Activated CD4-positive, alpha-beta T cell treated with anti-CD3 and anti-CD28 coated beads for 36 hours (primary cell): ENCODE data around the gene LPP. TPM values are rescaled to one million over a fixed set of nuclear protein-coding genes. Genes with fewer than 3 reads are reported as not detected.
A peak's percentile ranks its signal among the peaks of the same experiment; 100 is the strongest.

ENCODE experiments used
- ATAC-seq: fragments of 200-7000 bp; cut with Tn5 transposase; one replicate; pipeline ENCODE4 v1.10.0; 2021; ENCODE audit warnings: mild to moderate bottlenecking, moderate library complexity
- CTCF ChIA-PET: fragments of 350-600 bp; sonication (Branson Sonifier 250); formaldehyde crosslinking; loops from one replicate; lab custom pipeline; 2021; ENCODE audit warnings: antibody characterized with exemption; lab: Charles Lee
- POLR2A ChIA-PET: fragments of 350-600 bp; sonication (Branson Sonifier 250); formaldehyde crosslinking; loops from one replicate; lab custom pipeline; 2021; ENCODE audit warnings: antibody characterized with exemption, inconsistent platforms; lab: Charles Lee
- DNase-seq: peaks from one replicate; pipeline ENCODE4 v3.0.0-alpha.2; 2020
- H3K27ac Mint-ChIP-seq: one replicate; pipeline ENCODE4 v1.8.0; 2021; ENCODE audit warnings: mixed read lengths
- H3K27me3 Mint-ChIP-seq: one replicate; pipeline ENCODE4 v1.8.0; 2021; ENCODE audit warnings: mixed read lengths
- H3K36me3 Mint-ChIP-seq: one replicate; pipeline ENCODE4 v1.8.0; 2021; ENCODE audit warnings: low read depth, mixed read lengths
- H3K4me1 Mint-ChIP-seq: one replicate; pipeline ENCODE4 v1.8.0; 2021; ENCODE audit warnings: mixed read lengths
- H3K4me3 Mint-ChIP-seq: one replicate; pipeline ENCODE4 v1.8.0; 2021; ENCODE audit warnings: mild to moderate bottlenecking, moderate library complexity, mixed read lengths
- H3K9me3 Mint-ChIP-seq: one replicate; pipeline ENCODE4 v1.8.0; 2021; ENCODE audit warnings: low read depth, mixed read lengths
- intact Hi-C, 2 experiments: fragments of 100-400 bp; cut with DNase I in 1 of 2; cut with micrococcal nuclease in 1 of 2; formaldehyde crosslinking; loops; one replicate each; pipeline versions ENCODE4 v1.14.2 to v1.15.1; 2022 to 2024; cut with DNase I, micrococcal nuclease
- total RNA-seq, 2 experiments: library from RNA; stranded (reverse); gene quantifications; one replicate each; pipeline ENCODE4 v1.2.3, GENCODE V29; 2021

The LPP gene
- total RNA-seq, 2 experiments from 2014 or later, result 34.7 to 40.6 TPM

GRCh38 chr3:188353426-188353825 is 199.5 kb downstream of the LPP start:
- Mint-ChIP-seq H3K27me3 (no peaks in the 10 kb centered on the region), H3K36me3 (peaks cover 2% of the 10 kb centered on the region), H3K4me1 (peaks cover 19% of the 10 kb centered on the region), H3K9me3 (no peaks in the 10 kb centered on the region), H3K4me3 (no peak overlapping the region), H3K27ac (no peak overlapping the region)
- CTCF ChIA-PET, result interaction anchor here (0.8 to 1.4 kb wide), 2 partner anchors 10 to 98 kb away, joined by 3 to 4 read pairs; no protein-coding TSS in a partner anchor
- intact Hi-C loops, result no loop called here
- DNase-seq (no peak), ATAC-seq (no peak)
- POLR2A ChIA-PET, result no interaction called here

GRCh38 chr3:188358787-188359493 is 205.0 kb downstream of the LPP start:
- peak; percentile 36 for DNase-seq
- Mint-ChIP-seq H3K36me3 (peaks cover 2% of the 10 kb centered on the region), H3K9me3 (no peaks in the 10 kb centered on the region), H3K4me3 (peak overlapping the region; percentile 36), H3K27ac (peak overlapping the region; percentile 38), H3K27me3 (no peaks in the 10 kb centered on the region), H3K4me1 (peaks cover 53% of the 10 kb centered on the region)
- POLR2A ChIA-PET, result interaction anchor here (1.2 kb wide), 1 partner anchor 20 kb away, joined by 3 read pairs; no protein-coding TSS in a partner anchor
- CTCF ChIA-PET, result interaction anchor here (0.7 to 1.2 kb wide), 2 partner anchors 10 to 35 kb away, joined by 3 read pairs; no protein-coding TSS in a partner anchor
- intact Hi-C loops, result no loop called here
- ATAC-seq, result peak; percentile 88

GRCh38 chr3:188360364-188360881 is 206.5 kb downstream of the LPP start:
- H3K27me3 Mint-ChIP-seq, result no peaks in the 10 kb centered on the region
- H3K9me3 Mint-ChIP-seq, result no peaks in the 10 kb centered on the region
- DNase-seq (no peak), ATAC-seq (no peak)
- peaks cover 2% of the 10 kb centered on the region for H3K36me3 Mint-ChIP-seq
- peaks cover 43% of the 10 kb centered on the region for H3K4me1 Mint-ChIP-seq
- no peak overlapping the region for H3K4me3 Mint-ChIP-seq
- CTCF ChIA-PET, result no interaction called here
- POLR2A ChIA-PET, result no interaction called here
- intact Hi-C loops, result no loop called here
- H3K27ac Mint-ChIP-seq, result peak overlapping the region; percentile 9

GRCh38 chr3:188361888-188362287 is 207.9 kb downstream of the LPP start:
- intact Hi-C loops, result no loop called here
- ChIA-PET POLR2A (no interaction called here), CTCF (no interaction called here)
- ATAC-seq, result no peak
- Mint-ChIP-seq H3K9me3 (no peaks in the 10 kb centered on the region), H3K27ac (no peak overlapping the region), H3K4me1 (peaks cover 43% of the 10 kb centered on the region), H3K27me3 (no peaks in the 10 kb centered on the region), H3K4me3 (no peak overlapping the region), H3K36me3 (peaks cover 2% of the 10 kb centered on the region)
- DNase-seq, result no peak

- Mint-ChIP-seq H3K27me3 (no peaks in the 10 kb centered on the region), H3K27ac (no peak overlapping the region), H3K9me3 (no peaks in the 10 kb centered on the region), H3K4me3 (no peak overlapping the region), H3K36me3 (peaks cover under 1% of the 10 kb centered on the region), H3K4me1 (peaks cover 43% of the 10 kb centered on the region)
- ChIA-PET CTCF (no interaction called here), POLR2A (no interaction called here)
- intact Hi-C loops, result no loop called here
- DNase-seq (no peak), ATAC-seq (peak; percentile 24)
Observed at GRCh38 chr3:188362405-188362831, 208.5 kb downstream of the LPP start.

- Mint-ChIP-seq H3K36me3 (no peaks in the 10 kb centered on the region), H3K27me3 (no peaks in the 10 kb centered on the region), H3K9me3 (no peaks in the 10 kb centered on the region), H3K4me1 (peaks cover 26% of the 10 kb centered on the region), H3K4me3 (no peak overlapping the region), H3K27ac (no peak overlapping the region)
- ATAC-seq (no peak), DNase-seq (no peak)
- intact Hi-C loops, result no loop called here
- ChIA-PET CTCF (interaction anchor here (0.6 to 0.7 kb wide), 2 partner anchors 79 to 1144 kb away, joined by 3 to 4 read pairs; no protein-coding TSS in a partner anchor), POLR2A (no interaction called here)
Observed at GRCh38 chr3:188365184-188365583, 211.2 kb downstream of the LPP start.

GRCh38 chr3:188365988-188366698 is 212.2 kb downstream of the LPP start:
- Mint-ChIP-seq H3K4me3 (no peak overlapping the region), H3K27me3 (no peaks in the 10 kb centered on the region), H3K36me3 (peaks cover 1% of the 10 kb centered on the region), H3K4me1 (peaks cover 23% of the 10 kb centered on the region), H3K27ac (no peak overlapping the region), H3K9me3 (no peaks in the 10 kb centered on the region)
- ATAC-seq (no peak), DNase-seq (no peak)
- ChIA-PET POLR2A (no interaction called here), CTCF (interaction anchor here (0.7 kb wide), 1 partner anchor 78 kb away, joined by 3 read pairs; no protein-coding TSS in a partner anchor)
- intact Hi-C loops, result no loop called here

GRCh38 chr3:188367678-188368077 is 213.7 kb downstream of the LPP start:
- H3K36me3 Mint-ChIP-seq, result peaks cover 1% of the 10 kb centered on the region
- intact Hi-C loops, result no loop called here
- ChIA-PET POLR2A (no interaction called here), CTCF (interaction anchor here (0.6 kb wide), 1 partner anchor 386 kb away, joined by 4 read pairs; no protein-coding TSS in a partner anchor)
- H3K27ac Mint-ChIP-seq, result no peak overlapping the region
- H3K4me3 Mint-ChIP-seq, result no peak overlapping the region
- peaks cover 14% of the 10 kb centered on the region for H3K4me1 Mint-ChIP-seq
- ATAC-seq (no peak), DNase-seq (no peak)
- H3K27me3 Mint-ChIP-seq, result no peaks in the 10 kb centered on the region
- H3K9me3 Mint-ChIP-seq, result no peaks in the 10 kb centered on the region

- CTCF ChIA-PET, result interaction anchor here (0.8 to 1.1 kb wide), 3 partner anchors 12 to 629 kb away, joined by 3 read pairs; no protein-coding TSS in a partner anchor
- Mint-ChIP-seq H3K27me3 (no peaks in the 10 kb centered on the region), H3K4me1 (peaks cover 14% of the 10 kb centered on the region), H3K27ac (no peak overlapping the region), H3K4me3 (no peak overlapping the region), H3K36me3 (peaks cover 1% of the 10 kb centered on the region), H3K9me3 (no peaks in the 10 kb centered on the region)
- intact Hi-C loops, result no loop called here
- DNase-seq, result no peak
- POLR2A ChIA-PET, result interaction anchor here (0.6 to 1.0 kb wide), 3 partner anchors 105 to 629 kb away, joined by 3 to 5 read pairs (median 4); no protein-coding TSS in a partner anchor
- ATAC-seq, result no peak
Observed at GRCh38 chr3:188369526-188369925, 215.6 kb downstream of the LPP start.

GRCh38 chr3:188370081-188370830 is 216.3 kb downstream of the LPP start:
- peaks cover 14% of the 10 kb centered on the region for H3K4me1 Mint-ChIP-seq
- H3K27ac Mint-ChIP-seq, result no peak overlapping the region
- ATAC-seq (peak; percentile 60), DNase-seq (peak; percentile 25)
- H3K4me3 Mint-ChIP-seq, result no peak overlapping the region
- no peaks in the 10 kb centered on the region for H3K27me3 Mint-ChIP-seq
- POLR2A ChIA-PET, result interaction anchor here (0.6 to 1.0 kb wide), 3 partner anchors 104 to 629 kb away, joined by 3 to 5 read pairs (median 4); no protein-coding TSS in a partner anchor
- peaks cover 1% of the 10 kb centered on the region for H3K36me3 Mint-ChIP-seq
- CTCF ChIA-PET, result interaction anchor here (0.8 to 1.0 kb wide), 2 partner anchors 25 to 630 kb away, joined by 3 read pairs; no protein-coding TSS in a partner anchor
- intact Hi-C loops, result no loop called here
- no peaks in the 10 kb centered on the region for H3K9me3 Mint-ChIP-seq

GRCh38 chr3:188378786-188379185 is 224.8 kb downstream of the LPP start:
- no peak overlapping the region for H3K27ac Mint-ChIP-seq
- ChIA-PET POLR2A (no interaction called here), CTCF (no interaction called here)
- DNase-seq (no peak), ATAC-seq (no peak)
- H3K27me3 Mint-ChIP-seq, result no peaks in the 10 kb centered on the region
- H3K9me3 Mint-ChIP-seq, result peaks cover 11% of the 10 kb centered on the region
- intact Hi-C loops, result no loop called here
- peaks cover 12% of the 10 kb centered on the region for H3K36me3 Mint-ChIP-seq
- no peak overlapping the region for H3K4me3 Mint-ChIP-seq
- peaks cover 4% of the 10 kb centered on the region for H3K4me1 Mint-ChIP-seq
